ENCODE data around the gene COL12A1.

Gene COL12A1

DNA sequence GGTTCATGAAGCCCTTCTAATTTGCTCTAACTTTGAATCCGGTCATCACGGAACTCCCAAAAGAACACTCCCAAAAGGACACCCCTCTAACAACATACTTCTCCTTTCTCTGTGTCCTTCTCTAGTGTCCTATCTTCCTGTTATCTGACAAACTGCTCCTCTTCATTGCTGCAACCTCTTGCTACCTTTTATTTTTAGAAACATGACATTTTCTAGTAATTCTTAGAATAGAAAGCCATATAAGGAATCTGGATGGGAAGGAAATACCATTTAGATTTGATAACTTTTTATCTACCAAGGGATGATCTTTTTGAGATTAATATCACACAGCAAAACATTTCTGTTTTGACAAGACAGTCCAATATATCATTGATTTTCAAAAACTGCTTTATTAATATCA is 63.1 kb downstream of the COL12A1 start:
- DNase-seq: no peak

DNA sequence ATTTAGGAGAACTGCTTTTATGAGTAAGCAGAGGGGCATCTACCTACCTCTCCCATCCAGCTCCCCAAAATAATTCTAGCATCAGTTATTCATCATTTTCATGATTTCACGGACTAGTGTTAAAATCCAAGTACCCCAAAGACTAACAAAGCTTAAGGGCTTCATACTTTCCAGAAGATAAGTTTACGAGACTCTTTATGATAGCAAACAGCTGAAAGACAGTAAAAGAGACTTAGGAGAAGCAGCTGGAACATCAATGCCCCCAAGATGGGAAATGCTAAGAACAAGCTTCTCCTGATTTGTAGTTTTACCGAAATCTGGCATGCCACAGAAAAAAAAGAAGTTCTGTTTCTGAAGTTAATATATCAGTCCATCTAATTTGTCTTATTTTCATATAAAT is 70.0 kb downstream of the COL12A1 start:
- no peak for DNase-seq

DNA sequence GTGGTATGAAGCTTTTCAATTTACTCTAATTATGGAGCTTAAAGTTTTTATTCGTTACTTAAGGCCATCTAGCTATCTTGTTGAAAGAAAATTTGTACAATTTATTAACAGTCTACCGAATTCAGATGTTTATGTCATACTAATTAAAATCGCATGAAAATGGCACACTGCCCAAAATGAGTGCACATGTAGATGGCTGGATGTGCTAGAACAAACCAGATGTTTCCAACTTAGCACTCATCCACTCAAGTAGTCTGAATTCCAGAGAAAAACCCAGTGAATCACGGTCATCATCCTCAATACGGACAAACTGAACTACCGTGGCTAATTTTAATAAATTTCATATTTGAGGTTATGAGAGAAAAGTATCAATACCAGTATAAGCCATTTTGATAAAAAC is 70.4 kb downstream of the COL12A1 start:
- DNase-seq: no peak

DNA sequence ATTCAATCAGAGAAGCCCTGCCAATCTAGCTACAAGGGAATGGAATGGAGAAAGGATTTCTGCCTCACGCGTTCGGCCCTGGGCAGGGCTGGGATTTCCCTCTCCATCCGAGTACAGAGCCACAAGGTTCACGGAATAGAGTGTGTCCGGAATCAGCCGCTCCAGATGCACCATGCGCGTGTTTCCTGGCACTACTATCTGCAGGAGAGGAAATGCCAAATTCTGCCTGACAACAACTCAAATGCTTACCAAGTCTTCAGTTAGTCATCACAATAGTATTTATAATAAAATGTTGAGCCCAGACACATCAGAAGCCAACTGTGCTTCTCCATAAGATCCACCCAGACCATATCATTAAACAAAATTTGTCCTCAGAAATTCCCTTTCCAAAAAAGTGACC is 75.1 kb downstream of the COL12A1 start:
- no peak for DNase-seq

DNA sequence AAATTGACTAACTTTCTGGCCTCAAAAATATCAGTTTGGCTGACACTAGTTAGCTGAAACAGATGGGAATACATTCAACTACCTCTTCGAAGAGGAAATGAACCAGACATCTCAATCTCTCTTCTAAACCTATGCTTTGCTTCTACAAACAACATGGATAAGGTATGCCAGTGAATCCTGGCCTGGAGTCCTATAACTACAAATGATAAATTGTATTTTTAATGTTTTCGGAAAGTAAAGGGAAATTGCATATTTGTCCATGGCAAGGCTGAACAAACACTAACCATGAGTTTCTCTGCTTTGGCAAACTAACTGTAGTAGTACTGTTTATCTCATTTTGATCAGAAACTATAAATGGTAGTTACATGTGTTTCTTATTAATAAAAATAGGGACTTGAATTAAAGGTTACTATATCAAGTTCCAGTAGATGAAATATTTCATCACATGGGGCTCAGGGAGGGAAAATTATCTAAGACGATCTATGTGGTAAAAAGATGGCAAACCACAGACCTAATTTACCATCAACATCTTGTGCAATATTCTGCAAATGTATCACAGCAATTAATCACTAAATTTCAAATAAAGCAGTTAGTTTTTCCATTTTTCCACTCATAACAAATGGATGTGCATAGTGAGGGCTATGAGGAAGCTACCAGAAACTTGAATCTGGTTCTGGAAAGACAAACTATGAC is 76.8 kb downstream of the COL12A1 start:
- no peak for DNase-seq

DNA sequence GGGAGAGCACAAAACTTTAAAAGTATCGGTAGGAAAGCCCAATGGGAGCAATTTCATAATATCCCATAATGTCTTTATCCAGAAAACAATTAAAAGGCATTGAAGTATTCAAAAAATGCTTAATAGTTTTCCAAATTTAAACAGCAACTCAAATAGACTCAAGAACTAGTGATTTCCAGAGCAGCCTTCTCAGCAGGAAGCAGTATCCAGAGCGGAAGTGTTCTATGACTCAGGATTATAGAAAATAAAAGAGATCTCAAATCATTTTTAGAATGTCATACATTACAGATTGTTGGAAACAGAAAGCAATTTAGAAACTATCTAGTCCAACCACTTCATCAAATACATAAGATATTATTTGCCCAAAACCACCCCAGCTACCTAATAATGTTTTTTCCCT is 79.3 kb downstream of the COL12A1 start:
- DNase-seq: no peak

DNA sequence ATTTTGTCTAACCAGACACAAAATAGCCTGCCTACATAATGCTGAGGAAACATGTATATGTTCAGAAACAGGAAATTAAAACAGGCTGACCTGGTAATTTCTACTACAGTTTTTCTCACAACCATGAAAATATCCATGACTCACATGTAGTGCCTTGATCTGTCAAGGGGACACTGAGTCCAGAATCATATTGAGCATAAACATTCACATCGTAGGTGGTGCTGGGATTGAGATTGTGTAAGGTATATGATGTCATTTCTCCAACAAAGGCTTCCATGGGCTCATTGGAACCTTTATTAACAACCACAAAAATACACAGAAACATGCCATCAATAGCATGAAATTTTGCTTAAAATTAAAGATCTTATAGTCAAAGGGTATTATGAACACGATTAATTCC is 80.9 kb downstream of the COL12A1 start:
- DNase-seq: no peak

DNA sequence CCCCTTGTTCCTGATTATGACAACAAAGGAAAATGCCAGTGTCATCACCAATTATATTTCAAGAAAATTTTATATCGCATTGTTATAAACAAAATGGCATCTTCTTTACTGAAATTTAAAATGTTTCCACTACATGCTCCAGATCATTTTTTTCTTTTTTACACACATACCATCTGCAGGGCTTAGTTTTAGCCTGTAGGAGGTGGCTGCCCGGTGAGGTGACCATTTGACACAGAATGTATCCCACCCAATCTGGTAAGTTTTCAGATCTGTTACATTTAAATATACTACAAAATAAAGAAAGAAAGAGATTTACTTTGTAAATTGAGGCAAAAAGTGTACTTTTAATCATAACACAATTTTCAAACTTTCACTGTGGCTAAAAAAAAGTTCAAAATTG is 81.8 kb downstream of the COL12A1 start:
- no peak for DNase-seq

DNA sequence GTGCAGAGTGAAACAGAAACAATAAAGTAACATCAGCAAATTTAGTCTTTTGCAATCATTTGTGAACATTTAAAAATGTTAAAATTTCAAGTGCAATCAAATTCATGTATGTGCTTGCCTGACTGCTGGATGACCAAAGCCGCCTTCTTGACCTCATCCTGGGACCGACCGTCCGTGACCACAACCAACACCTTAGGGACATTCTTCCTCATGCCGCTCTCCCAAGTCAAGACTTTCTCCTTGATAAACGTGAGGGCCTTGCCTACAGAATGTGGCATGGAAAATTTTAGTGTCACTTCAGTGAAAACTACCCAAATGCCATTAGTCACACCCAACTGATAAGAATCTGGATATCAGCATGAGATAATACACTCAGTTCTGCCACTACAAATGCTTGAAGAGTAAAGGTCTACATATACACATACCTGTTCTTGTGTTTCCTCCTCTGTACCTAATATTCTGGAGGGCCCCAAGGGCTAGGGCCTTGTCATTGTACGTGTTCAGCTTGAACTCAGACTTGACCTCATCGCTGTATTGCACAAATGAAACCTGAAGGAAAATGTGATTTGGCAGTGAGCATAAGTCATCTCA is 86.8 kb downstream of the COL12A1 start:
- DNase-seq: no peak

DNA sequence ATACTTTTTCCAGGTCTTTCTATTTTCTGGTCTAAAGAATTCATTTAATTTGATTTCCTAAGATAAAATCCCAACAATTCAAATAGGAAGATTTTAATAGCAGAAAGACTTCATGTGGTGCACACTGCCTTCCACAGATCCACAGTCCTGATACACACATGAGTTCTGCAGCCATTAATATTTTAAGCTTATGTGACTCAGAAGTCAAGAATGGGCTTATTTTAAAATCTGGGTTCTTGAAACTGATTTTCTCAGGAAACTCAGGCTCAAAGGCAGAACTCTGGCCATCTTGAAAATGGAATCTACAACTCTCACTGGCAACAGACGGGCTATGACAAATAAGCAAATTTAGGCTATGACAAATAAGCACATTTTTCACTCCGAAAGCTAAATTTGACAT is 88.2 kb downstream of the COL12A1 start:
- no peak for DNase-seq

DNA sequence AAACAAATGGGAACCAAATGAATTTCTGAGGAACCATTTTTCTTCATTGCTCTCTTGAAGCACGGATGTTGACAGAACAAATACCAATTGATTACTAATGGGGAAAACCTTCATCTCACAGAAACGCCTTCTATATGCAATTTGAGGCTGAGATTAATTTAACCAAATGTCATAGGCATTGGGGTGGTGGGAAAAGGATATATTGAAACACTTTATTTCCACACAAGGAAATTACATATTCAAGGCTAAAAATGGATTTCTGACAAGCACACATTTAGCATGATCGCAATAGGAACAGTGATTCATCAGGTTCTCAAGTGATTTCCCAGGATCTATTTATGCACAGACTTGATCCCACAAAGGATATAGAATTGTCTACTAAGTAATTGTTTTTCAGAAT is 88.9 kb downstream of the COL12A1 start:
- DNase-seq: no peak

DNA sequence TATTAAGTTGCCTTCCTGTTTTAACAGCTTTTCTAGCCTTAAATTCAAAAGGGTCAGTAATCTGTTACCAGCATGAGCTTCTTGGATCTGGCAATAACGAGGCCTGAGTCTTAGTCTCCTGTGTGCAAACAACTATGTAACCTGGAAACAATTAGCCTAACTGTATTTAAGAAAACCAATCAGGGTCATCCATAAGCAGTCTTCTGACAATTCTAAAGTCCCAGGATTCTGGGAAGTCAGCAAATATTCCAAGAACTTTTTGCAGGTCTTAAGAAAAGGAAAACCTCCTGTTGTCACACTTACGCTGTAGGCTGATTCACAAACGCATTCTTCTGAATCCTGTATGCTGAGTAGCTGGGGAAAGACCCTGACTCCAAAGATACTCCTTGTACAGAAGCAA is 90.4 kb downstream of the COL12A1 start:
- DNase-seq: no peak

DNA sequence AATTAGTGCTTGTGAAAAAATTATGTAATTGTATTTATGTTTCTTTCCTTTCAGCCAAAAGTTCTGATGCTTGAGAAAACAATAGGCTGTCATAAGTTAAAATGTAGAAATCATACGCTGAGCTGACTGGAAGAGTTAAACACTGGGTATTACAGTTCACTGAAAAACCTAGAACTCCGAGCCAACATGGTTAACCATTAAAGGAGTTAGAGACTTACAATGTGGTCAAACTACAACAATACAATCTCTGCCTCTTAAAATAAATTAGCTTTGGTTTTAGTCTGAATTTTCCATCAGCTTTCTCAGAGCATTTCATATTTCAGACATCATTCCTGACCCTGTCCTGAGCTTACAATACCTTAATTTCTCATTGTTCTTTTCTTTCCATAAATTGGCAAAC is 91.0 kb downstream of the COL12A1 start:
- DNase-seq: no peak

DNA sequence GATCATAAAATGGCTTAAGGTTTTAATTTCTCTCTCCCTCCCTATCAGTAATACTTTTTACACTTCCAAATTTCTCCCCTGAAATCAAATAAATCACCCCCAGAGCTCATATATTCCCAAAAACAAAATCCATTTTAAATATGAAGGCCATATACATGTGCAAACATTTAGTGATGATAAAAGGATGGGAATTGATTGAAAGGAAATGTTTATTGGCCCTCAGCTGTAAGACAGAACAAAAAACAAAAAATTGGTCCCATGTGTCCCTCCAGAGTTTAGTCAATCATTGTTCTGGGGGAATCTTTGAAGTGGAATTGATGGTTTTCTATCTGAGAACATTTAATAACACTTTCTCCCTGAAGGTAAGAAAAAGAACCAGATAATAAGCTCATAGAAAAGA is 91.7 kb downstream of the COL12A1 start:
- DNase-seq: no peak

DNA sequence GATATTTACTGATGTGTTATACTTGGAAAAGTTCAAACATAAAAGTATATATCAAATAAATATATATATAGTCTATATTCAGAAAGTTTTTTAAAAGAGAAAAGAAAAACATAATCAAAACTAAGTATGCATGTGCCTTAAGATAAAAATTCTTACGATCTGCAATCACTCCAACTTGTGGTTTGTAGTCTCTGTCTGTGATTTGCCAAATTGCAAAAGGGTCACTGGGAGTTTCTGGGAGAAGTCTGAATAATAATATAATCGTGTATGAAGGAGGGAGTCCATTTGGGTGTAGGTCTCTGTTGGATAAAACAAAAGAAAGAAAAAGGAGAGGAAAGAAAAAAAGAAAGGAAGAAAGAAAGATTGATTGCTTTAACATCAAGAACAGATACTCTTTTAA is 92.4 kb downstream of the COL12A1 start:
- no peak for DNase-seq

DNA sequence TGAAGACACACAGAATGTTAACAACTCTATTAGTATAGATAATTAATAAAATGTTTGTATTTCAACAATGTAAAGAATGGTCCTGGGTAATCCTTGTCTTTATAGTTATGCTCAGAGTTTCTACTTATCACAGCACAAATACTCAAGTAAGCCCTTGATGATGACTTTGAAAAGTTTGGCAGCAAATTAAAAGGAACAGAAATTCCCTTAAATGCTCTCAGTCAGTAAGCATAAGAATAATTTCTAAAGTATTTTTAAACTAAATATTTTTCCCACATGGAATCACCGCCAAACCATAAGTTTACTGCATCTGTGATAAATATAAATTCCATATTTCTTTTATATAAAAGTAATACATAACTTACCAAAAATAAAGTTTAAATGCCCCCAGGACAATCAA is 96.1 kb downstream of the COL12A1 start:
- DNase-seq: no peak

DNA sequence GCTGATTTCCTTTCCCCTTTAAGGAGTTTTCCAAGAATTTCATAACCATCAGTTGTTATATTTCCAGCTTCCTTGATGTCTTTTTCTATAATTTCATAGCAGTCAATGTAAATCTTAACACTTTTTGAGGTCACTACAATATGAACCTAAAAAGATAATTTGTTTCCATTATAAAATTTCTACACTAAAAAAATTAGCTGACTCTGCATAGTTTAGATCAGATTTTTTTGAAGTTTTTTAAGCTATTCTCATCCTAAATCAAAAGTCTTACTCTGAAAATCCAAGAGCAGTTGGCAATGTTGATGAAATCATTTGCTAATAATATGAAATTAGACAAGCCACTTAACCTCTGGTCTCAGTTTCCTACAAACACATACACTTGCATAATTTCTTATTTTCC is 96.8 kb downstream of the COL12A1 start:
- DNase-seq: no peak

DNA sequence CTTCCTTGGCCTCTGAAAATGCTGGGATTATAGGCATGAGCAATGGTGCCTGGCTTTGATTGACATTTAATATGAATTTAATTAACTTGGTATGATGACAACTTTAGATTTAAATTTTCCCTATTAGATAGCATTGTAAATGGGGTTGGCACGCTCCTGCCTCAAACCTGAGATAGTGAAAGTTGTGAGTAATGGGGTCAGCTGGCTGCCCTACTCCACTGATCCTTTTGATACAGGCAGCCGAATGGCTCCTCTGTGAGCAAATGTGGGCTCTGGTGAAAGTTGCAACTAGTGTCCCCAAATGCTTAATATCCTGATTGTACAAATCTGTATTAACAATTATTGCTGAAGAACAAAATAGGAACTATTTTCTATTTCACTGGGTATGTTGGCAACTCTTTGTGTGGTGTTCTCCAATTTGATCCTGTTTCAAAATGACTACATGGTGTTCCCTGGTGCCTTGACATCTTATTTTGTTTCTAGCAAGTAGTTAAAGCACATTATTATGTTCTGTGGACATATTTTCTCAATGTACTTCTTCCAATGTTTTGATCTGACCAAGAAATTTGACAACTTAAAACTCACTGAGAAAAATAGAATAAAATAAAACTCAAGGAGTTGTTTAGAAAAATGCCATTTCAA is 97.4 kb downstream of the COL12A1 start:
- DNase-seq: no peak

DNA sequence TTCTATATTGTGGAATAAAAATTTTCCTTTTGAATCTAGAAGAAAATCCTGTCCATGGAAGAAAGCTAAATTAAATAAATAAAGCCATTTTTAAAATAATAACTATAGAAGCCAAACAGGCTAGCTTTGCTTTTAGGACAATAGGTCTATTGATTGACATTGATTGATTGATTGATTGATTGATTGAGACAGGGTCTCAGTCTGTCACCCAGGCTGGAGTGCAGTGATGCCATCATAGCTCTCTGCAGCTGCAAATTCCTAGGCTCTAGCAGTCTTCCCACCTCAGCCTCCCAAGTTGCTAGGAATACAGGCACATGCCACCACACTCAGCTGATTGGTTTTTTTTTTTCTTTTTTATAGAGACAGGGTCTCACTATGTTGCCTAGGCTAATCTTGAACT is 97.9 kb downstream of the COL12A1 start:
- DNase-seq: no peak

DNA sequence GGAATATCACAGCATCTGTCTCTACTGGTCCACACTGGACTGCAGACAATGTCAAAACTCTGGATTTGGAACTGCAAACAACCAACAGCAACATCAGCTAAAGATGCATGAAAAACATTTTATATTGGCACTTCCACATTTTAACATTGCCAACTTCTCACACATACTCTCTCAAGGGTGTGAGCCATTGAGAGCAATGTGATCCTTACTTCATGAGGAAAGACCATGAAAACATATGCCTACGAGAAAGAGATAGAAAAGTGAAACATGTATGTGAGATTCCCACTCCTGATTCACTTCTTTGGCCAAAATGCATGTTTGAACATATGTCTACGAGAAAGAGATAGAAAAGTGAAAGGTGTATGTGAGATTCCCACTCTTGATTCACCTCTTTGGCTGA is 99.4 kb downstream of the COL12A1 start:
- no peak for DNase-seq

DNA sequence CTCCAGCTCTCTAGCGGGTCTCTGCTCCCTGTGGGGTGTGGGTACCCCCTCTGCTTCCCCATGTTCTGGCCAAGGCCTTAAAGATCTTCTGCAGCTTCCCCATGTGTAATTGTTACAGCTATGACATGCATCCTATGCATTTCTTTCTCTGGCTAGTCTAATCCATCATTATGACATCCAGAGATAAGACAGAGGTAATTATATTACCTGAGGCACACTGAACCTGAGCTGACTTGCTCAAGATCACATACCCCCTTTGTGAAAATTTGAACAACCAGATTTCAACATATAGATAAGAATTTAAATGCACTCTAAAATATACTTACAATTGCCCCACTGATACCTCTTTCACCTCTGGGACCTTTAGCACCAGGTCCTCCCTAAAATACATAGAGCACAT is 102.4 kb downstream of the COL12A1 start:
- DNase-seq: no peak

DNA sequence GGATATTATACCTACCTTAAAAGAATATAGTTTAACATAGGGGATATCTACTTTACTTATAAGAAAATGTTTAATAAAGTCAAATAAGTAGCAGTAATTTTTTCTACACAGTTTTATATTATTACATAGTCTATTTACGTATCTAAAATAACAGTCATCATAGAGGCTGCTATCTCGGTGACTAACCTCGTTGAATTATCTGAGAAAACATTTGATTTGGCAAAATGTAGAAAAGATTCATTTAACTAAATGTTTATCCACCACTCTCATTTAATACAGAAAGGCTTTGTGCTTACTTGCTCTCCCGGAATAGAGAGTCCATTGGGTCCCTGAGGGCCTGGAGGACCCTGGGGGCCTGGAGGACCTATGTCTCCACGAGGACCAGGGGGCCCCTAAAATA is 103.6 kb downstream of the COL12A1 start:
- no peak for DNase-seq

DNA sequence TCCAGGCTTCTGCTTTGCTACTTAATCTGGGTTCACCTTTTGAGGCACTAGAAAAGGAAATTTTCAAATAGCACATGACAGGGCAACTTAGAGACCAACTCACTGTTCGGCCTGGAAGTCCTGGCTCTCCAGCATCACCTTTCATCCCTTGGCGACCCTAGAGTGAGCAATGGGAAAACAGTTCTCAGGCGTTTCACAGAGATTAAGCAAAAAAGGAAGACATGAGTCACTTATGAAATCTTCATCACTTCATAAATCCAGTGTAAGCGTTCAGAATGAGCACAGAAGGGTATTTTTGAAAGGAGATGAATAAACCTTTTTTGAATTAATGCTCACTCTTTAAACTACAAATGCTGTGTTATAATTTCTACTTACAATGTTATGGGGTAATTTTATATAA is 104.0 kb downstream of the COL12A1 start:
- no peak for DNase-seq

DNA sequence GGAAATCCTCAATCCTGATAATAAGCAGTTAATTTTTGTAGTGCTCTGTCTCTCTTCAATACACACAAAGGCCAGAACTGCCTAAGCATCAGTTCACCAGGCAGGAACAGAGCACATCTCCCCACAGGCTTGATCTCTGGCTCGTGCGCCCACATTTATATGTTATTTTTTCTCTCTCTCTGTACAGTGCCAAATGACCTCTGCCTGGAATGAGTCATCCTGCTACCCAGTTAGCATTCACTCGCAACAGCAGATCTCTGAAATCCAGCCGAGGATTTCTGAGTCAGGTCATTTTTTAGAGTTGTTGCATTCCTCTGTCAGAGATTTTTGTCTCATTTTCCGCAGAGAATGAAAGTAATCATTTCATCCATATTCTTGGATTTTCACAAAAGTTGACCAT is 107.1 kb downstream of the COL12A1 start:
- no peak for DNase-seq

DNA sequence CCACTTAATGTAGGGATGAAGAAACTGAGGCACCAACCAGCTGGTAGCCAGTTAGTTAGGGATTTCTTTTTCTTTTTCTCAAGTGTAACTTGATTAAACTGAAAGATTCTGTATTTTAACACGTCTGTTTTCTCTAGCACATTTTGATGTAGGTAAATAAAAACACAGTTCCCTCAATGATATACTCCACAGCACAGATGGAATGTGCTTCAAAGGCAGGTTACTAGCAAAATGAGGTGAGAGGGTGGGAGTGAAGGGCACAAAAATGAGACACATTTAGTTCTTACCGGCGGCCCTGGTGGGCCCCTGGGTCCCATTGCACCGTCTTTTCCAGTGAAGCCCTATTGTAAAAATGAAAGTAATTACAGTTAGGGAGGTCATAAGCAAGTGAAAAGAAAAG is 108.9 kb downstream of the COL12A1 start:
- no peak for DNase-seq

Data from AML-193 (cell line).